NCI-H1048 (cell line): ENCODE data around the gene ZSWIM6.

Experiments used
- DNase-seq: peaks from one replicate; lab custom pipeline; 2025; lab: John Stamatoyannopoulos, UW

ZSWIM6 gene

GRCh38 chr5:61538722-61539501 is 206.9 kb downstream of the ZSWIM6 start:
- no peak for DNase-seq

GRCh38 chr5:61549530-61549929 is 217.5 kb downstream of the ZSWIM6 start:
- no peak for DNase-seq

GRCh38 chr5:61551637-61552313 is 219.7 kb downstream of the ZSWIM6 start:
- DNase-seq, result no peak

- no peak for DNase-seq
These were observed 227.1 kb downstream of the ZSWIM6 start for GRCh38 chr5:61559146-61559545.

GRCh38 chr5:61559722-61560121 is 227.7 kb downstream of the ZSWIM6 start:
- DNase-seq, result no peak

GRCh38 chr5:61563401-61563800 is 231.3 kb downstream of the ZSWIM6 start:
- no peak for DNase-seq

GRCh38 chr5:61567337-61567736 is 235.3 kb downstream of the ZSWIM6 start:
- DNase-seq, result no peak

- DNase-seq, result no peak
These were observed 237.3 kb downstream of the ZSWIM6 start for GRCh38 chr5:61569353-61569752.

GRCh38 chr5:61570767-61571166 is 238.7 kb downstream of the ZSWIM6 start:
- no peak for DNase-seq

GRCh38 chr5:61572959-61573358 is 240.9 kb downstream of the ZSWIM6 start:
- DNase-seq, result no peak

GRCh38 chr5:61575103-61575502 is 243.0 kb downstream of the ZSWIM6 start:
- DNase-seq, result no peak

- no peak for DNase-seq
These were observed 243.5 kb downstream of the ZSWIM6 start for GRCh38 chr5:61575581-61575980.

- DNase-seq, result no peak
These were observed 244.5 kb downstream of the ZSWIM6 start for GRCh38 chr5:61576556-61576955.

- no peak for DNase-seq
These were observed 246.9 kb downstream of the ZSWIM6 start for GRCh38 chr5:61578858-61579503.

- DNase-seq, result no peak
These were observed 250.3 kb downstream of the ZSWIM6 start for GRCh38 chr5:61582205-61582820.

- DNase-seq, result no peak
These were observed 250.8 kb downstream of the ZSWIM6 start for GRCh38 chr5:61582887-61583286.

- DNase-seq, result no peak
These were observed 254.3 kb downstream of the ZSWIM6 start for GRCh38 chr5:61586096-61587084.

GRCh38 chr5:61587125-61587524 is 255.1 kb downstream of the ZSWIM6 start:
- no peak for DNase-seq

GRCh38 chr5:61588216-61588615 is 256.2 kb downstream of the ZSWIM6 start:
- no peak for DNase-seq

GRCh38 chr5:61589946-61590345 is 257.9 kb downstream of the ZSWIM6 start:
- DNase-seq, result no peak

GRCh38 chr5:61590473-61590872 is 258.4 kb downstream of the ZSWIM6 start:
- no peak for DNase-seq
